HUDEP-2 (cell line): ENCODE results near the gene WTAP.
"Not testable (repeated sequence)": the region's sequence is repeated elsewhere in the genome, so short reads cannot be mapped to it uniquely, and the experiment has no call there.

ENCODE experiments used
- DNase-seq, 76 experiments: peaks; one replicate each; lab custom pipeline; 2025; ENCODE audit not compliant: unreplicated experiment in 76 of 76; lab: John Stamatoyannopoulos, UW

The WTAP gene

GRCh38 chr6:159726918-159727716, at the start of gene WTAP:
Gene WTAP, plus strand, starts transcription at chr6:159727506. Its CDS starts 8,760 bp downstream, at chr6:159736266.
- peak; percentile 74 to 99 (median 97) for DNase-seq

DNA sequence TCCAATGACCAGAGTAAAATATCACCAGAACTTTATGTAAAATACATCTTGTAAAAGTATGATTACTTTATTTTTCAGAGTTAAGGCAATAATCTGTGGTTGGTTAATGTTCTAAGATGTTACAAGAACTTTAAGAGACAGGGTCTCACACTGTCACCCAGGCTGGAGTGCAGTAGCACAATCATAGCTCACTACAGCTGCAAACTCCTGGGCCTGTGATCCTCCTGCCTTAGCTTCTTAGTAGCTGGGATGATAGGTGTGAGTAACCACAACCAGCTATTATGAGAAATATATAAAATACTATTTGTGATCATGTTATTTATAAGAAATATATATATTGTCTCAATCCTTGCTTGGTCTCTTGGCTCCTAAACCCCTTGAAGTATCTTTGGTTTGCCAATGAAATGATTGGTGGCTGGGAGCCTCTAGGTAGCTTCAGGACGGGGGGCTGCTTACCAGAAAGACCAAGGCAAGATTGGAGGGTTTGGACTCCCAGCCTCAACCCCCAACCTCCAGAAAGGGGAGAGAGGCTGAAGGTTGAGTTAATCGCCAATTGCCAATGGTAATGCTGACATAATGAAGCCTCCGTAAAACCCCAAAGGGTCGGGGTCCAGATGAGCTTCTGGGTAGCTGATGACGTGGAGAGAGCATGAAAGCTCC, 49.7 kb upstream of the WTAP start:
- DNase-seq = no peak

DNA sequence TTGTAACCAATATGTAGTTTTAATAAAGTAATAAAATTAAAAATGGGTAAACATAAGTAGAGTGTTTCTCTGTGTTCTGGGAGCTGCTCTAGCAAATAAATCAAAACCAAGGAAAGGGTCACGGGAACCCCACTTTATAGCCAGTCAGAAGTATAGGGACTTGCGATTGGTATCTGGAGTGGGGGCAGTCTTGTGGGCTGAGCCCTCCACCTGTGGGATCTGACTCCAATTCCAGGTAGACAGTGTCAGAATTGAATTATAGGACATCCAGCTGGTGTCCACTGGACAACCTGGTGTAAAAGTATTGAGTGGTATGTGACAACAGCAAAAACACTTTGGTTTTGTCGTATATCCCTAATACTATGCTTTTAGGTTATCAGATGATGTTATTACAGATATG, 48.7 kb upstream of the WTAP start:
- no peak for DNase-seq

DNA sequence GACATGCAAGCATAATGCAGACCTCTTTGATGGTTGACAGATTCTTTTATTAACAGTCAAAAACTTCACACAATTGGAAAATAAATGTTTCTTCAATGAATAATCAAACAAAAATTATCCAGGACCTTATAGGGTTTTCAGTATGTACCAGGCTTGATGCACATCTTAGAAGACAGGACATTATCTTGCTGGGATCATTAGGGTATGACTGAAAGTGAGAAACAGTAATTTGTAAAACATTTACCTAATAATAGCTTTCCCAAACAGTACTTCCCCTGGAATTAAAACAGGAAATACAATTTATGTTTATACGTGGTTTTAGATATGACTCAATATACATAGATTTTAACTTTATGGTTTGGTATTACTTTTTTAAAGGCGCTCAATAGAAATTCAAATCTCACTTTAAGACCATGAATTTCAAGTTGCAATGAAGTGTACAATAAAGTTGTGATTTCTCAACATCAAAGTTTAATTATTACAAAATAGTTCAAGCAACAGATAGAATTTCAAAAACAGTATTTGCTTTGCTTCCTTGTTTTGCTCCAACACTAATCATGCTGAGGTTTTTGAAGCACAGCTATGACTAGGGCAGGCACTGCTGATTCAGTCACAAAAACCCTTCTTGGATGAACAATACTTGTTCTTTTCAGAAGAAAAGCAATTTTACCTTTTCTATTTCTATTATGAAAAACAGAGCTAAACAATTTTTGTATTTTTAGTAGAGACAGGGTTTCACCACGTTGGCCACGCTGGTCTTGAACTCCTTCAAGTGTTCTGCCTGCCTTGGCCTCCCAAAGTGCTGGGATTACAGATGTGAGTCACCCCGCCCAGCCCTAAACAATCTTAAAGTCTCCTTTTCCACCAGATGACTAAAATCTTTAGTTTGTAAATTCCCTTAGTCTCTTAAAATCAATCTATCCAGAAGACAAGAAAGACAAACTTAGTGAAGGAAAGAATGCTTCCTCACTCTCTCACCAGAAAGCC, 47.9 kb upstream of the WTAP start:
- DNase-seq = no peak

DNA sequence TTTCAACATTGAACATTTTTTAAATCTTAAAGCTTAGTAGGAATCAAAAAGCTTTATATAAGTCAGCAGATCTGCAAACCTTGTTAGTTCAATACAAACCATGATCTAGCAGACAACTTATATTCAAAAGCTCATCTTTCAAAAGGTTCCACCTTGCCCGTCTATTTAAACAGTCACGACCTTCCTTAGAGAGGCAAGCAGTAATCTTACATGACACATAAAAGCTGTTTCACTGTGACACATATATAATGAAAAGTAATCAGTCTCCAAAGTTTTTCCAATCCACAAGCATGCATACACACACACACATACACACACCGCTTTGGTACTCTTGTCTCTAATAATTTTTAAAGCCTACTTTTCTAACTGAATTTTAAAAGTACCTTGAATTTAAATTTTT, 47.2 kb upstream of the WTAP start:
- no peak for DNase-seq

GRCh38 chr6:159681191-159681880, 46.0 kb upstream of the WTAP start:
- no peak for DNase-seq

GRCh38 chr6:159682295-159682694, 45.0 kb upstream of the WTAP start:
- DNase-seq = no peak

DNA sequence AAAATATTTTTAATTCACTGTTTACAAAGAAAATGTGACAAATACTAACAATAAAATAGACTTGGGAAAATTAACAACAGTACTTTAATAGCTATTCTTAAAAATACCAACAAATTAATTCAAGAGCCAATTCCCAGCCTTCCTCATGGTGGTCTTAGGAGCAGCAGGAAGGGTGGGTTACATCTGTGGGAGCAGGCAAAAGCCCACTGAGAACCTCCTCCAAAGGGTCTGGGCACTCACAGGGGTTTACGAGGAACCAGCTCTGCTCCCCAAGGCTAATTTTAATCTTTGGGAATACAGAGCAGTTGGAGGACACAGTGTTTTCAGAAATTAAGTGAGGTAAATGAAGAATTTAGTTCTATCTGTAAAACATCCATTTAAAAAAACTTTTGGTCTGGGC, 44.5 kb upstream of the WTAP start:
- DNase-seq = no peak

GRCh38 chr6:159684013-159684304, 43.3 kb upstream of the WTAP start:
- DNase-seq = no peak

DNA sequence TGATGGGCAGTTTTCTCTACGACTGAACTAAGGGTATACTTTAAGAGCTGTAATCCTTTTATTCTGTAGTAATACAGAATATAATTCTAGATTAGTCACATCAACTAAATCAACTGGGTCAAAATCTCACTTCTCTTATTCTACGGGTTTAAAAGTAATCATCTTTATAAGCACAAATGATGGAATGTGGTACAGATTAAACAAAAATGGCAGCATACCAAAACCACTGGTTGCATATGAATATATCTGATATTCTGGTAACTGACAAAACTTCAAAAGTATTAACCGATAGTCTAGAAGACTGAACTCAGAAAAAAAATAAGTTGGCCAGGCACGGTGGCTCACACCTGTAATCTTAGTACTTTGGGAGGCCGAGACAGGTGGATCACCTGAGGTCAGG, 41.3 kb upstream of the WTAP start:
- DNase-seq = no peak

- peak in 3 of 76 experiments; percentile 17 to 29 (median 19) for DNase-seq
Observed at GRCh38 chr6:159686703-159687102, 40.6 kb upstream of the WTAP start.

- no peak for DNase-seq
Observed at GRCh38 chr6:159687341-159687740, 40.0 kb upstream of the WTAP start.

- DNase-seq = no peak
Observed at GRCh38 chr6:159688266-159688905, 38.9 kb upstream of the WTAP start.

DNA sequence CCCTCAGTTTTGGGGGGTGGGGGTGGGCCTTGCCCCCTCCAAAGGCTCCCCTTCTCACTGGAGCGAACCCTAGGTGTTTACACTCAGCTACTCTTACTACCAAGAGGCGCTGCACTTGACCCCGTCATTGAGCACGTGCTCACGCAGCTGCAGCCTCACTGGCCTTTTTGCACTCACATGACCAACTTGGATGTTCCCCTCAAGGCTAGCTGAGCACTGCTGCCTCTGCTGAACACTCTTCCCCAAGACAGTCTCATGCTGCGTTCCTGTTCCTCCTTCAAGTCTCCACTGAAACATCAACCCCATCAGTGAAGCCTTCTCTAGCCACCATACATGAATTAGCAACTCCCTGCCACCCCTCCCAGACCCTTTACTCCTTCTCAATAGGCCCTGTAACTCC, 38.3 kb upstream of the WTAP start:
- no peak for DNase-seq

DNA sequence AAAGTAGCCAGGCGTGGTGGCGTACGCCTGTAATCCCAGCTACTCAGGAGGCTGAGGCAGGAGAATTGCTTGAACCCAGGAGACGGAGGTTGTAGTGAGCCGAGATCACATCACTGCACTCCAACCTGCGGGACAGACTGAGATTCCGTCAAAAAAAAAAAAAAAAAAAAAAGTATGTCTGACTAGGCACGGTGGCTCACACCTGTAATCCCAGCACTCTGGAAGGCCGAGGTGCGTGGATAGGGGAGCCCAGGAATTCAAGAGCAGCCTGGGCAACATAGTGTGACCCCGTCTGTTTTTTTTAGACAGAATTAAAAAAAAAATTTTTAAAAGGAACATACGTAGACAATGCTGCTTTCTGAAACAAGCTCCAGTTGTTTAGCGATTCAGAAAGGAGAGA, 37.2 kb upstream of the WTAP start:
- not testable (repeated sequence) for DNase-seq

DNA sequence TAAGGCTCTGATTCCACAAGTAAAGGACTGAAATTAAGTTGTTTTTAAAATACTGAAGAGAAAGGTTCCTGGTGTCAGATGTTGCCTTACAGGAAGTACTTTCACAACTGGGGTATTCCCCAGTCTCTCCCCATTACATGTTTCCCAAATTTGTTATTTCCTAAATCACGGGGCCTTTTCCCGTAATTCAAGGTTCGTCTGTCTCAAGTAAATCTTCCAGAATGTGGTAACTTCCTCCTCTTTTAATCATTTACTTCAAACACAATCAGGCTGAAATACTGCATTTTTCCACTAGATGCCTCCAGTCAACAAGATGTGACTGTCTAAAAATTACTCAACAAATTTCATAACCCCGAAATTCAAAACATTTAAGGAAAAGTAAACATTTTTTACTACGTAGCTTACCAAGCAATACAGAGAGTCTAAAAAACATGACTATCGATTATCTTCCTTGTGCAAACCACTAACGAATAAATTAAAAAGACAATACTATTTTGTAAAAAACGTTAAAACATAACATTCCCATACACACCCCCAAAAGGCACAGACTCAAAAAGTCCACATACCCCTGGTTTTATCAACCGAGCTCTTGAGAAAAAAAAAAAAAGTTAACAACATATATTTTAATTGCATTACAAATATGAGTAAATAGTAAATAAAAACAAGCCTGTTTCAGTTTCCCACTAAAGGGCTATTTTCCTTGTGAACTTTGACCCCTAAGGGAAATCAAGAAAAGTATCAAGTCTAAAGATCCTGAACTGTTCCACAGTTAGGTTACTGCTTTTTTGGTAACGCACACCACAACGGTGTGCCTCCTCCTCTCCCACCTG, 36.0 kb upstream of the WTAP start:
- DNase-seq = peak in 31 of 76 experiments; percentile 10 to 72 (median 43)

GRCh38 chr6:159691963-159692287, 35.4 kb upstream of the WTAP start:
- DNase-seq = no peak

DNA sequence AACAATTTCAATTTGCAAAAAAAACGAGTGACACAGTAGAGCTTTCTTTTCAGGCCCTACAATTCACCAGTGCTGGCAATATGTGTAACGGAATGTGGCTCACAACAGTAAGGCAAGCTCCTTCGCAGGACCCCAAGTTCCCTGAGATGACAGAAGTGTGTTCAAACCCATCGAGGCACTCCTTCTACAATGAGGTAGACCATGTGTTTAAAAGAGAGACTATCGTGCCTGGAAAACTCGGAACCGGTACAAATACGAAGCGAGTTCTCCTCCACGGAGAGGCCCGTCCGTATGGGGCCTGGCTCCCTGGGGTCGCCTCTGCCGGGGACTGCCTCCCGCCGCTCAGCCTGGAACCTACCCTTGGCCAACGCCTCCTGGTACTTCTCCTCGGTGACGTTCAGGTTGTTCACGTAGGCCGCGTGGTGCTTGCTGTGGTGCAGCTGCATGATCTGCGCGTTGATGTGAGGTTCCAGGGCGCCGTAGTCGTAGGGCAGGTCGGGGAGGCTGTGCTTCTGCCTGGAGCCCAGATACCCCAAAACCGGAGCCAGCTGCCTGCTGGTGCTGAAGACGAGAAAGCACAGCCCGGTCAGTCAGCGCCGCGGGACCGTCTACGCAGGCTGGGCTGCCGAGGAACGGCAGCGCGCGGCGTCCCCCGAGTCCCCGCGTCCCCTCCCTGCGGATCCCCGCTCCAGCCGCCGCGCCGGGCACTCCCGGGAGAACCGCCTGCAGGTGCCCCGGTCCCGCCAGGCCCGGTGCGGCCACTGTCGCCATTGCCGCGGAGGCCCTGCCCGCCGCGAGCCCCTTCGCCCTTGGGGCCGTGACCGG, 34.8 kb upstream of the WTAP start:
- DNase-seq = peak in 54 of 76 experiments; percentile 7 to 88 (median 51)
